Astrocyte (in vitro differentiated cells and primary cell): ENCODE measurements around the gene NDFIP2.

Experiments used
- CTCF ChIP-seq: IDR thresholded peaks from 2 replicates; pipeline ENCODE4 v1.5.1; 2011; ENCODE audit warnings: low read depth, mild to moderate bottlenecking, inconsistent platforms, low read length, moderate library complexity; ENCODE audit not compliant: insufficient read depth
- EZH2 ChIP-seq: IDR thresholded peaks from 2 replicates; pipeline ENCODE4 v1.6.1; 2012; ENCODE audit warnings: mild to moderate bottlenecking, low read length, inconsistent platforms; ENCODE audit not compliant: insufficient read depth

- TF ChIP-seq CTCF, result no peak
- no peak for TF ChIP-seq EZH2
Measured at GRCh38 chr13:79450110-79450509, 30.8 kb upstream of the NDFIP2 start.
